Effector memory CD8-positive, alpha-beta T cell (primary cell): ENCODE results near the gene CYP27A1.

Source experiments
- ATAC-seq: fragments of 150-1000 bp; cut with Tn5 transposase; replicated peaks from 2 replicates; pipeline ENCODE4 v1.10.0; 2021; ENCODE audit warnings: mild to moderate bottlenecking, moderate library complexity
- DNase-seq, 3 experiments: peaks; one replicate each; pipeline ENCODE4 v3.0.0; 2021
- H3K27ac Mint-ChIP-seq, 2 donors: one replicate each; pipeline ENCODE4 v1.8.0; 2022; ENCODE audit warnings: mild to moderate bottlenecking in 2 of 2, mixed read lengths in 2 of 2, moderate library complexity in 2 of 2
- H3K27me3 Mint-ChIP-seq, 2 donors: one replicate each; pipeline ENCODE4 v1.8.0; 2022; ENCODE audit warnings: mixed read lengths in 2 of 2
- H3K36me3 Mint-ChIP-seq: one replicate; pipeline ENCODE4 v1.8.0; 2022; ENCODE audit warnings: mild to moderate bottlenecking, moderate library complexity, mixed read lengths; ENCODE audit not compliant: insufficient read depth
- H3K4me1 Mint-ChIP-seq, 2 donors: one replicate each; pipeline ENCODE4 v1.8.0; 2022; ENCODE audit warnings: low read depth in 2 of 2, mixed read lengths in 2 of 2
- H3K4me3 Mint-ChIP-seq, 2 donors: one replicate each; pipeline ENCODE4 v1.8.0; 2022; ENCODE audit warnings: mild to moderate bottlenecking in 2 of 2, mixed read lengths in 2 of 2, moderate library complexity in 2 of 2
- H3K9me3 Mint-ChIP-seq, 2 donors: one replicate each; pipeline ENCODE4 v1.8.0; 2022; ENCODE audit warnings: mixed read lengths in 2 of 2

Gene CYP27A1

DNA sequence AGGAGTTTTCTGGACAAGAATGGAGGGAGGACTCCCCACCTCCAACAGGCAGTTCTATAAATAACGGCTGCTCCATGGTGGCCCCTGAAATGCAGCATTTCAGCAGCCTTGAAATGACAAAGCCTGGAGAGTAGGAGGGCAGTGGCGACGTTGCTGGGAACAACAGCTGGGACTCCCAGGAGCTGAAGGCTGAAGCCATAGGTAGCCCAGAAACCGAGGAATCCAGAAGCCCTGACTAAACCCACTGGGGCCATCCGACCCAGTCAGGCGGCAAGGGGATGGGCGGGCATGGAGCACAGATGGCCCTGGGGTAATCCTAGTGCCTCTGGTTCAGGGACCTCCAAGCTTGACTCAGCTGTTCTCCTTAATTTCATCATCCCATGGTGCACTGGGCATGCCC lies 40.7 kb downstream of the CYP27A1 start:
- peaks cover 50 to 56% of the 10 kb centered on the region in 2 donors for H3K27me3 Mint-ChIP-seq
- H3K4me1 Mint-ChIP-seq, result no peaks in the 10 kb centered on the region
- no peaks in the 10 kb centered on the region for H3K9me3 Mint-ChIP-seq
- H3K4me3 Mint-ChIP-seq, result no peak overlapping the region
- H3K36me3 Mint-ChIP-seq, result no peaks in the 10 kb centered on the region
- DNase-seq, result no peak
- no peak for ATAC-seq
- no peak overlapping the region for H3K27ac Mint-ChIP-seq

DNA sequence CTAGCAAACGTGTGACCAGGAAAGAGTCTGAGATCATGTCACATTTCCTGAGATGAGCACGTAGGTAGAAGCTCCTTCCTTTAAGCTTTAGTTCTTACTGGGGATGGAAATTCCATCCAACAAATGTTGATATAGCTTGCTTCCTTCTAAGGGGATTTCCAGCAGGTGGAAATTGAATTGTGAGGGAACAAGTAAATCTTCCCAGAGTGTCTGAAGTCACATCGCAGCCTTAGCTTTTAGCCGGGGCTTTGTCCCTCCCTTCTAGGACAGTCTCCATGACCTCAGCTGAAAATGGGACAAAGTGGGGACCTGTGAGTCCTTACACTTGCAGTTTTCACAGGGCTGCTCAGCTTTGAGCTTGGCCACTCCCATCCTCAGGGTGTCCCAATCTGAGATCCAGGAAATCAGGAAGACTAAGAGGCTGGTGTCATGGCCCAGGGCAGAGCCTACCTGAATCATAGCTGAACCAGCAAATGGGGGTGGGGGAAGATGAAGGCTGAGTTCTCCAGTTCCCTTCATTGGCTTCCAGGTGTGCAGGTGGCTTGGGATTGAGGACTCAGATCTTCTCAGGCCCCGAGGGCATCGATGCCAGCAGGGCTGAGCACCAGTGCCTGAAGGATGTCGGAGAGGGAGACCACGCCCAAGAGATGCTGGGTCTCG lies 41.4 kb downstream of the CYP27A1 start:
- H3K36me3 Mint-ChIP-seq, result no peaks in the 10 kb centered on the region
- DNase-seq (no peak), ATAC-seq (no peak)
- no peak overlapping the region for H3K4me3 Mint-ChIP-seq
- no peaks in the 10 kb centered on the region for H3K4me1 Mint-ChIP-seq
- no peak overlapping the region for H3K27ac Mint-ChIP-seq
- peaks cover 43 to 61% of the 10 kb centered on the region in 2 donors for H3K27me3 Mint-ChIP-seq
- no peaks in the 10 kb centered on the region for H3K9me3 Mint-ChIP-seq

DNA sequence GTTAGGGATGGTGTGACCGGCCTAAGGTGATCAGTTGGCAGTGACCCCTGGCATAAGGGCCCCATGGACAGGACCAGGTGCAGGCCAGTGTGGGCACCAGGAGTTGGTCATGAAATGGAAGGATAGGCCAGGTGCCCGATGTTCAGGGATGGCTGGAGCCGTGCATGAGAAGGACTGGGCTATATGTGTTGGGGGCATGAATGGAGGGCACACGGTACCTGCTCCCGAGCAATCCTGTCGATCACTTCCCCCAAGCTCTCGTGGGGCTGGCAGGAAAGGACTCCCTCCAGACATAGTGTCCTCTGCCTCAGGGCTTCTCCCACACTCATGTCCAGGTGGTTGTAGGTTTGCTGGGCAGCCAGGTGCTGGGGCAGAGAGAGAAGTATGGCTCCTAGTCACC lies 42.1 kb downstream of the CYP27A1 start:
- Mint-ChIP-seq H3K36me3 (no peaks in the 10 kb centered on the region), H3K9me3 (no peaks in the 10 kb centered on the region), H3K27ac (no peak overlapping the region), H3K4me3 (no peak overlapping the region), H3K27me3 (peaks cover 39 to 67% of the 10 kb centered on the region in 2 donors), H3K4me1 (no peaks in the 10 kb centered on the region)
- DNase-seq (no peak), ATAC-seq (no peak)

DNA sequence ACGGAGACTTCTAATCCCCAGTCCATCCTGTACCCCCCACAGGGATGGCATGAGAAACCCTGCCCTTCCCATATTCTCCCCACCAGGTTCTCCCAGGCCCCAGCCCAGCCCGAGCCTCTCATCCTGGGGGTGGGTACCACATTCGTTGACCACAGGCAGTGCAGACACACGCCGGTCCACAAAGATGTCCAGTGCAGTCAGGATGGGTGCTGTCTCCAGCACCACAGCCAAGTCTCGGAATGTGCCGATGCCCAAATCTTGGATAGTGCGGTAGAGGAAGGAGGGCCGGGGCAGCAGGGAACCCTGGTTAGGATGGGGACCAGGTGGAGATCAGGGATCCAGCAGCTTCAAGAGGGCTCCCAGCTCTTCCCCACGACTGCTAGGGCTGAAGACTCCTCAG lies 44.8 kb downstream of the CYP27A1 start:
- DNase-seq (no peak), ATAC-seq (no peak)
- Mint-ChIP-seq H3K27ac (no peak overlapping the region), H3K36me3 (no peaks in the 10 kb centered on the region), H3K9me3 (no peaks in the 10 kb centered on the region), H3K4me3 (no peak overlapping the region), H3K27me3 (peaks cover 33 to 75% of the 10 kb centered on the region in 2 donors), H3K4me1 (no peaks in the 10 kb centered on the region)

DNA sequence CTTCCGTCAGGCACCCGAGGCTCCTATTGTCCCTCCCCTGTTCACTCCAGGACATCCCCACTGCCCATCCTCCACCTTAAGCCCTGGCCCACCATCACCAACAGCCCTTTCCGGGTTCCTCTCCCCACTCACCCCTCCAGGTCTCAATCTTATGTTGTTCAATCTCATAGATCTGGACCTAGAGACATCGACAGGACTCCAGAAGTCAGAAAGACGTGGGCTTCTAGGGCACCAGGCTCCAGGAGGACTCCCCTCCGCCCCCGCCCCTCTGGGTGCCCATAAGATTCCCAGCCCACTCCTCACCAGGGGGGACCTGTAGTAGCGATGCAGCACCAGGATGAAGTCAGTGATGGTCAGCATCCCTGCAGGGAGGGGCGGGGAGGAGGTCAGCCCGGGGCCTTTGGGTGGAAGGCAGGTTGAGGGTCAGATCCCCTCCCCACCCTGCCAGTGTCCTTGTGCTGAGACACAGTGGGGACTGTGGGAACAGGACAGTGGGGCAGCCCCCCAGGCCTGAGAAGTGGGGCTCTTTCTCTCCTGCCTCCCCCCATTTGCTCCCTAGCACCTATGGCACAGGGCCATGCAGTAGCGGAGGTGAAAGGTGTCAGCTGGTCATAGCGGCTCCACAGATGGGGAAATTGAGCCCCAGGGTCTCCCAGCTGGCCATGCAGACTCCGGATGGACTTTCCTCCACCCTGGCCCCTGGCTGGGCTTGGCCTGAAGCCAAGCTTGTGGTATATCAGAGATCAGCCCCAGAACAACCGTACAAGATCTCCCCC lies 45.9 kb downstream of the CYP27A1 start:
- Mint-ChIP-seq H3K36me3 (no peaks in the 10 kb centered on the region), H3K4me3 (no peak overlapping the region), H3K9me3 (no peaks in the 10 kb centered on the region), H3K27ac (no peak overlapping the region), H3K4me1 (no peaks in the 10 kb centered on the region), H3K27me3 (peaks cover 38 to 75% of the 10 kb centered on the region in 2 donors)
- ATAC-seq, result no peak
- no peak for DNase-seq

DNA sequence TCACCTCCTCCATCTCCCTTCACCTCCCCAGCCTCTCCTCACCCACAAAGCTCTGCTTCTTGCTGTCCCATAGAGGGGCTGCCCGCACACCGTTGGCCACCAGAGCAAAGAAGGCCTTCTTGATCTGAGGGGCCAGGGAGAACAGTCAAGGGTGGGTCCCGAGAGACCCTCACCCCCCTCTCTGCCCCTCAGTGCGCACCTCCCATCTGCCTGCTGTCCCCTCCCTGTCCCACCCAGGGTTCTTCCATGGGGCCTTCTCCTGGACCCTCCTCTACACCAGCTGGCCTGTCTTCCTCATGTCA lies 46.5 kb downstream of the CYP27A1 start:
- Mint-ChIP-seq H3K9me3 (no peaks in the 10 kb centered on the region), H3K27me3 (peaks cover 41 to 75% of the 10 kb centered on the region in 2 donors), H3K4me1 (no peaks in the 10 kb centered on the region), H3K27ac (no peak overlapping the region), H3K4me3 (no peak overlapping the region), H3K36me3 (no peaks in the 10 kb centered on the region)
- DNase-seq (no peak), ATAC-seq (no peak)

DNA sequence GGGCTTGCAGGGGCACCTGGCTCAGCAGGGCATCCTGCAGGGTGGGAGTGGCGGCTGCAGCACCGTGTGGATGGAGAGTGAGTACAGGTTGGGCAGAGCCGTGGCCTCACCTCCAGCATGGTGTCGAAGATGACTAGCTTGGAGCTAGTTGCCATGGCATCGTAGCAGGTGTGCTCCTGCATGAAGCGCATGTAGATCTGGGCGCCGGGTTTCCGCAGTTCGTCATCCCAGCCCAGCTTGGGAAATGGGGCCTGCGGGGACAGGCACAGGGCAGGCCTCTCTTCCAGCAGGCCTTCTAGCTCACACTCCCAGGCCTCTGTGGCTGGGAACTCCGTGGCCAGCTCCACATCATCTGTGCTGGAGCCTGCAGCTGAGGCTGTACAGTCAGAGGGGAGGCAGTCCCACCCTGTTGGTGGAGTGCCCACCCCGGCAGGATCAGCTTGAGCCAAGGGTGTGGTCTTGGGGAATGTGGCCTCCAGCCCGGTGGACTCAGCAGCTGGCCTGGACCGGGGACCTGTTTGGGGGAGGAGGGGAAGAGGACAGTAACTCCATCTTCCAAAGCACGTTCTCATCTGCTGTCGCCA lies 48.0 kb downstream of the CYP27A1 start:
- DNase-seq, result no peak
- Mint-ChIP-seq H3K4me3 (no peak overlapping the region), H3K36me3 (no peaks in the 10 kb centered on the region), H3K27ac (no peak overlapping the region), H3K4me1 (no peaks in the 10 kb centered on the region), H3K9me3 (no peaks in the 10 kb centered on the region), H3K27me3 (peaks cover 44 to 78% of the 10 kb centered on the region in 2 donors)
- ATAC-seq, result no peak

DNA sequence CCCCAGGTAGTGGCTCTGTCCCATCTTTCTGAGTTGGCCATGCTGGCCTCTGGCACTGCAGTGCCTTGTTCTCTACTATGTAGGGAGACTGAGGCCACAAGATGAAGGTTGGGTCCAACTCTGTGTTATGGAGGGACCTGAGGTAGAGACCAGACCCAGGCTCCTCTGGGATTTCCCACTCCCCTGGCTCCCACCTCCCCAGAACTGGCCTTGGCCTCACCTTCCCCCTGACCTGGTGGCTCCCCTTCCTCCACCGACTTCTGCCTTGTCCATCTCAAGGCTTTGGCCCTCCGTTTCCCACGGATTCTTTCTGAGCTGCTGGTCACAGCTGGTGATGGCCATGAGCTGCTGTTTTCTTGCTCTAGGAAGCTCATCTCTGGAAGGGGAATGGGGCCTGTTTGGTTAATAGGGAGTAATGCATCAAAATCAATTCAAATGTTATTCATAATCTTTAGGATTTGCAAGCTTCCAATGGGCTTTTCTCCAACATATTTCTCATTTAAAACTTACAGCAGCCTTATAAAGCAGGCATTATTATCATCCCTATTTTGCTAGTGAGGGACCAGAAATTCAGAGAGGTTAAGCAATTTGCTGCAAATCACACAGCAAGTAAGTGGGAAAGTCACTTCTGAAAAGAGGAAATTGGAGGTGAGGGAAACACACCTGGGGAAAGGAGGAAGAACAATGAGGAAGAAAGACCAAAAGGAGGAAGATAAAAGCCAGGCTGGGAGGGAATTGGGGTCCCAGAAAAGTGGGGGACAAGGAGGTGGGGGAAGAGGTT lies 48.8 kb downstream of the CYP27A1 start:
- H3K4me1 Mint-ChIP-seq, result no peaks in the 10 kb centered on the region
- no peaks in the 10 kb centered on the region for H3K36me3 Mint-ChIP-seq
- no peak overlapping the region for H3K4me3 Mint-ChIP-seq
- no peak for ATAC-seq
- no peaks in the 10 kb centered on the region for H3K9me3 Mint-ChIP-seq
- no peak overlapping the region for H3K27ac Mint-ChIP-seq
- no peak for DNase-seq
- peaks cover 47 to 80% of the 10 kb centered on the region in 2 donors for H3K27me3 Mint-ChIP-seq

DNA sequence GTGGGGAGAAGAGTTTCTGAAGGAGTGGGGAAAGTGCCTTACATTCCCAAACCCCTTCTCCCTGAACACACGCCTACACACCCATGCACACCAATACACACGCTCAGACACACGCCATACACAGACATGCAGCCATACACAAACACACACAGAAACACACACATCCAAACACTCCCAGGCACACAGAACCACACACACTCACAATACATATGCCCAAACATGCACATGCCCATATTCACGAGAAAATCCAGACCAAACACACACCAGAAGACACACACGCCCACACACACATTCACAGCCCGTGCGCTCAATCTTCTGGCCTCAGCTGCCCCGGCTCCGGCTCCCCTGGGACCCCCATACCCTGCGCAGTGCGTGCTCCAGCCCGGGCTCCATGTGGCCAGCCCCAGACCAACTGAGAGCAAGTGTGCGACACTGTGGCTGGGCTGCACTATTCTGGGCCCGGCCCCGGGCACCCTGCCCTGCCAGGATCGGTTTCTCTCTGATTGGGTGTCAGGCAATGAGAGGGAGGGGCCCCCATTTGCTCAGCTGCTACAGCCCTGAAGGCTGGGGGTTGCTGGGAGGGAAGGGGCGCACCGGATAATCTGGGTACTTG lies 49.5 kb downstream of the CYP27A1 start, which contains the start of gene PRKAG3:
Gene PRKAG3 (minus strand): TSS at position 426 of the 613 bp plus-strand sequence.
- H3K9me3 Mint-ChIP-seq, result no peaks in the 10 kb centered on the region
- no peaks in the 10 kb centered on the region for H3K4me1 Mint-ChIP-seq
- H3K36me3 Mint-ChIP-seq, result no peaks in the 10 kb centered on the region
- DNase-seq, result no peak
- no peak for ATAC-seq
- no peak within 1 kb of the TSS for H3K4me3 Mint-ChIP-seq
- peaks cover 51 to 78% of the 10 kb centered on the region in 2 donors for H3K27me3 Mint-ChIP-seq
- no peak within 1 kb of the TSS for H3K27ac Mint-ChIP-seq

DNA sequence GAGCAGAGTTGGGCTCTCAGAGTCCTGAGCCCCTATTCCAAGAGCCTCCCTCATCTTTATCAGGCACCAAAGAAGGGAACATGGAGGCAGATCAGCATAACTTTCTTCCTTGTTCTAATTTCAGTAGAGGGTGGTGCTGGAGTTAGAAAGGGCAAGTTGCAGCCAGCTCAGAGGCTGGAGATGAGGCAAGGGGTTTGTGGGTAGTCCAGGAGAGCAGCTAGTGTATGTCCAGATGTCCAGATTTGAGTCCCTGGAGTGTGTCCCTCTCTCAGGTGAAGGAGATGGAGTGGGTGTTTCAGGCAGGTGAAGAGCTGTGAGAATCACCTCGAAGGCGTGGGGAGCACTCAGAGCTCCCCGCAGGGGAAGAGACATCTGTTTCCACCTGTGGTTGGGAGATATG lies 50.1 kb downstream of the CYP27A1 start:
- Mint-ChIP-seq H3K4me3 (no peak overlapping the region), H3K27ac (no peak overlapping the region), H3K4me1 (no peaks in the 10 kb centered on the region), H3K36me3 (no peaks in the 10 kb centered on the region), H3K9me3 (no peaks in the 10 kb centered on the region), H3K27me3 (peaks cover 49 to 72% of the 10 kb centered on the region in 2 donors)
- DNase-seq (no peak), ATAC-seq (no peak)

DNA sequence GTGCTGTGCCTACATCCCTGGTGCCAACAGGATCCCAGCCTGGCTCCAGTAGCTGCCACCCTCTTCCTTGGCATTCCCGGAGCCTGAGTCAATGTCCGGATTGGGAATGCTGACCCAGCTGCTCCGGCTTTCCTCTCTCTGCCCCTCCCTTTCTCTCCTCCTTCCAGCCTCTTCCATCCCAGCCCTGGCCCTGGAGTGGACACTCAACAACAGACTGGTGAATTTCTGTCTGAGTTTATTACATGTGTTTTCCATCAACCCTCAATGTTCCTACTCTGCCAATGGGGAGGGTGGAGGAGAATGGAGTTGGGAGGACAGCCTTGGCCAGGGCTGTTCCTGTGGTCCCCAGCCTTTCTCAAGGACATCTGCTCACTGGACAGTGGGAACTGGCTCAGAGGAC lies 50.6 kb downstream of the CYP27A1 start:
- ATAC-seq, result no peak
- H3K27ac Mint-ChIP-seq, result no peak overlapping the region
- H3K9me3 Mint-ChIP-seq, result peaks cover 0 to 1% of the 10 kb centered on the region in 2 donors
- H3K27me3 Mint-ChIP-seq, result peaks cover 53 to 68% of the 10 kb centered on the region in 2 donors
- H3K4me1 Mint-ChIP-seq, result no peaks in the 10 kb centered on the region
- DNase-seq, result no peak
- H3K36me3 Mint-ChIP-seq, result no peaks in the 10 kb centered on the region
- H3K4me3 Mint-ChIP-seq, result no peak overlapping the region

DNA sequence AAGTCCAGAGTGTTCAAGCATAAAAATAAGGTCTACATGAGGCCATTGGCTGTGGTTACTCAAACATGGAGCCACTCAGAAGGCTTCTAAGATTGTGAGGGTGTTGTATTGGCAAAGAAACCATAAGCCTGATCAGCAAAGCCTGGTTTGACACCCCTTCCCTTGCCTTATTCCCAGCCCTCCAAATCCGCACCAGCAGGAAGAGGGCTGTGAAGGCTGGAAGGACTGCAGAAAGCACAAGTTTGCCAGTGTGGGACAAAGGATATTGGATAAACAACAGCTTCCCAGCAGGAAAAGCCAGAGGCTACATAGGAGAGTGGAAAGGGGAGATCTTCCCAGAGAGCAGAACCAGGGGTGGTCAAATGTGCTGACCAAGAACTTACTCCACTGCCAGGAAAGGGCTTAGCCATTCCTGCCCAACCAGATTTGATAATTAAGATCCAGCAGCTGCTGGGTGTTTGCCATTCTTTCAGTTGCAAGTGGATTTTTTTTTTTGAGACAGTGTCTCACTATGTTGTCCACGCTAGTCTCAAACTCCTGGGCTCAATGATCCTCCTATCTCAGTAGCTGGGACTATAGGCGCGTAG lies 51.2 kb downstream of the CYP27A1 start:
- no peaks in the 10 kb centered on the region for H3K4me1 Mint-ChIP-seq
- peaks cover 59 to 62% of the 10 kb centered on the region in 2 donors for H3K27me3 Mint-ChIP-seq
- H3K4me3 Mint-ChIP-seq, result no peak overlapping the region
- H3K27ac Mint-ChIP-seq, result no peak overlapping the region
- H3K36me3 Mint-ChIP-seq, result no peaks in the 10 kb centered on the region
- DNase-seq (no peak), ATAC-seq (no peak)
- H3K9me3 Mint-ChIP-seq, result peaks cover 0 to 2% of the 10 kb centered on the region in 2 donors

DNA sequence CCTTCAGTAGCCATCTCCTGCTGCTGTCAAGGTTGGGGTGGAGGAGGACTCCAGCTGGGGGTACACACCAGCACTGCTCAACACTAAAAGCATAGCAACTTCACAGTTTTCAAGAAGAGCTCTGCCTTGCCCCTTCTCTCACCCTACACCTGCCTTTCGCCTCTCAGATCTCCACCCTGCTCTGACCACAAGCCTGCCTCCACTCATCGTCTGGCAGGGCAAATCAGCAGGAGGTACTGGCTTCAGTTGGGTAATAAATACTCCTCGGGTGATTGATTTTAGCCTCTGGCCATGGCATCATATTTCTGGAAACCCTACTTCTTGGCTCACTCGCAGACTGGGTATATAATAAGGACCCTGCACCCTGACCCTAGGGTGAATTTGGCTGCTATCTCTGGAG lies 52.7 kb downstream of the CYP27A1 start:
- DNase-seq (no peak), ATAC-seq (no peak)
- Mint-ChIP-seq H3K4me3 (no peak overlapping the region), H3K9me3 (peaks cover 0 to 2% of the 10 kb centered on the region in 2 donors), H3K27ac (no peak overlapping the region), H3K4me1 (no peaks in the 10 kb centered on the region), H3K36me3 (no peaks in the 10 kb centered on the region), H3K27me3 (peaks cover 63 to 72% of the 10 kb centered on the region in 2 donors)
